T-helper 22 cell (primary cell): Measurements from ENCODE around the gene PRR13.
"Not testable (repeated sequence)": the region's sequence is repeated elsewhere in the genome, so short reads cannot be mapped to it uniquely, and the experiment has no call there.

Experiments
- DNase-seq: peaks from one replicate; pipeline ENCODE4 v3.0.0-alpha.2; 2020; ENCODE audit warnings: low read depth

PRR13 gene

GRCh38 chr12:53441040-53441833, at the start of gene PRR13:
TSS of gene PRR13 (plus strand) at chr12:53441734. CDS start at chr12:53442715, 981 bp downstream.
- DNase-seq = peak; percentile 98

- no peak for DNase-seq
Observed at GRCh38 chr12:53399896-53400295, 41.6 kb upstream of the PRR13 start.

GRCh38 chr12:53402351-53402750, 39.2 kb upstream of the PRR13 start:
- DNase-seq = not testable (repeated sequence)

- no peak for DNase-seq
Observed at GRCh38 chr12:53402871-53403270, 38.7 kb upstream of the PRR13 start.

- DNase-seq = no peak
Observed at GRCh38 chr12:53410951-53411350, 30.6 kb upstream of the PRR13 start.

- no peak for DNase-seq
Observed at GRCh38 chr12:53413485-53414204, 27.9 kb upstream of the PRR13 start.

GRCh38 chr12:53414756-53415417, 26.6 kb upstream of the PRR13 start:
- DNase-seq = no peak

GRCh38 chr12:53415752-53416389, 25.7 kb upstream of the PRR13 start:
- not testable (repeated sequence) for DNase-seq

- DNase-seq = not testable (repeated sequence)
Observed at GRCh38 chr12:53417291-53417816, 24.2 kb upstream of the PRR13 start.

GRCh38 chr12:53418221-53418620, 23.3 kb upstream of the PRR13 start:
- no peak for DNase-seq

GRCh38 chr12:53419756-53420155, 21.8 kb upstream of the PRR13 start:
- no peak for DNase-seq

- not testable (repeated sequence) for DNase-seq
Observed at GRCh38 chr12:53422247-53422646, 19.3 kb upstream of the PRR13 start.

GRCh38 chr12:53423597-53423996, 17.9 kb upstream of the PRR13 start, which contains the start of gene AMHR2:
TSS of gene AMHR2 (plus strand) at chr12:53423855. CDS start at chr12:53423935, 80 bp downstream.
- no peak for DNase-seq

- no peak for DNase-seq
Observed at GRCh38 chr12:53424626-53425514, 16.7 kb upstream of the PRR13 start.

- DNase-seq = no peak
Observed at GRCh38 chr12:53425515-53426150, 15.9 kb upstream of the PRR13 start.

GRCh38 chr12:53427905-53428594, 13.5 kb upstream of the PRR13 start:
- no peak for DNase-seq

- DNase-seq = no peak
Observed at GRCh38 chr12:53428741-53429140, 12.8 kb upstream of the PRR13 start.

- no peak for DNase-seq
Observed at GRCh38 chr12:53430116-53430515, 11.4 kb upstream of the PRR13 start.

GRCh38 chr12:53431187-53431586, 10.3 kb upstream of the PRR13 start:
- no peak for DNase-seq

- not testable (repeated sequence) for DNase-seq
Observed at GRCh38 chr12:53435326-53435725, 6.2 kb upstream of the PRR13 start.
